Measurements from ENCODE around the gene CCDC91. TPM values are rescaled to one million over a fixed set of nuclear protein-coding genes. Genes with fewer than 3 reads are reported as not detected.
"Not testable (repeated sequence)": the region's sequence is repeated elsewhere in the genome, so short reads cannot be mapped to it uniquely, and the experiment has no call there.

Gene CCDC91
- total RNA-seq, 1 experiment from 2014 or later: 18.6 TPM

DNA sequence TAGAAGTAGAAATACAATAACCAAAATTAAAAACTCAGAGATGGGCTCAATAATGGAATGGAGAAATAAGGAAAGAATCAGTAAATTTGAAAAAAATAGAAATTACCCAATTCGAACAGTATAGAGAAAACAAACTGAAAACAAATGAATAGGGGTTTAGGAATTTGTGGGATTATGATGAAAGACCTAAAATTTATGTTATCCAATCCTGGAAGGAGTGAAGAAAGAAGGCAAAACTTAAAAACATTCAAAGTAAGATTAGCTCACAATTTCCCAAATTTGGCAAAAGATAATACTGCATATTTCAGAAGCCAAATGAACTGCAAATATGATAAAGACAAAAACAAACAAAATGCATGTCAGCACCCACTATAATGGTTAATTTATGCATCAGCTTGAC is 177.1 kb downstream of the CCDC91 start:
- no peak for DNase-seq (ENCODE audit: low spot score)

DNA sequence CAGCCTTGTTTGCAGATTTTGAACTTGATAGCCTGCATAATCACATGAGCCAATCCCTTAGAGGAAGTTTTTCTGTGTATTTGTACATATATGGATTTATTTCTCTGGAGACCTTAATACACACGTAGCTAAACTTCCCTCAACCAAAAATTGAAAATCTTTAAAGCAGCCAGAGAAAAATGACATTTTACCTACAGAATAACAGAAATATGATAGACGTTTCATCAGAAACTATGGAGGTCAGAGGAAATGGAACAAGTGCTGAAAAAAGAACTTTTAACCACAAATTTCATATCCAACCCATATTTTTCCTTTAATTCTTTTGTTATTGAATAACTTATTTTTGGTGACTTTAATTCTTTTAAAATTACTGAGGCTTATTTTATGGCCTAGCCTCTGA is 177.7 kb downstream of the CCDC91 start:
- DNase-seq (ENCODE audit: low spot score): no peak

DNA sequence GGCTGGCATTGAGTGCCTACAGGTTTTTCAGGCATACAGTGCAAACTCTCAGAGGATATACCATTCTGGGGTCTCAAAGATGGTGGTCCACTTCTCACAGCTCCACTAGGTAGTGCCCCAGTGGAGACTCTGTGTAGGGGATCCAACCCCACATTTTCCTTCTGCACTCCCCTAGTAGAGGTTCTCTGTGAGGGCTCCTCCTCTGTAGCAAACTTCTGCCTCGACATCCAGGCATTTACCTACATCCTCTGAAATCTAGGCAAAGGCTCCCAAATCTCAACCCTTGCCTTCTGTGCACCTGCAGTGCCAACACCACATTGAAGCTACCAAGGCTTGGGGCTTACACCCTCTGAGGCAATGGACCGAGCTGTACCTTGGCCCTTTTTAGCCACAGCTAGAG is 179.2 kb downstream of the CCDC91 start:
- DNase-seq (ENCODE audit: low spot score): no peak

DNA sequence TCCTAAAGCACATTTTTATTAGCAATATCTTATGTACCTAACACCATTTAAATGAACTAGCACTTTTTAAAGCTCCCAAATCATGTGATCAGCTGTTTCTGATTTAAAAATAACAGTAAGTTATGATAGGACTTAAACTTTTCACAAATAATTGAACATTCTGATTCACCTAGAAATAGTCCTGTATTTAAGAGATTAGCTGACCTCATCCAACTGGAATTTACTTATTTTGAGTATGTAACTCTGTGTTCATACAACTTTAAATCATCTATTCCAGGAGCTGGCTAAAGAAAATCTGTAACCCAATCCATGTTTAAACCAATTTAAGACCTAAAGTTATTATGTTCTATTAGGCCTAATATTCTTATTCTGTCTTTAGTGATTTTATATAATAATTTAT is 184.3 kb downstream of the CCDC91 start:
- no peak for DNase-seq (ENCODE audit: low spot score)

DNA sequence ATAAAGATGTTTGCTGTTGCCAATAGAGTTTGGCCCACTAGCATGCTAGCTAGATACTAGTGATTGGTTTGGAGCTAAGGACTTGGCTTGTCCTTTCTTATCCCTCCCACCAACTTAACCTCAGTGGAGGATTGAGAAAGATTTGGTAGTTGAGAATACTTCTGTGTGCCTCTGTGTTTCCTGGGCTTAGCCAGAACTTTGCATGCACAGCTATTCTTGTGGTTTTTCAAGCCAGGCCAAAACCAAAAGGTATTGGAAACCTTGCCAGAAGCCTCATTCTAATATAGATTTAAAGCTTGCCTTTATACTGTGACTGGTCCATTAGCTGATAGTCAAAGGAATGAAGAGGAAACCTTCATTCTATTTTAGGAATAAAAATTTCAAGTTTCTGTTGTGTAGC is 188.5 kb downstream of the CCDC91 start:
- no peak for DNase-seq (ENCODE audit: low spot score)

DNA sequence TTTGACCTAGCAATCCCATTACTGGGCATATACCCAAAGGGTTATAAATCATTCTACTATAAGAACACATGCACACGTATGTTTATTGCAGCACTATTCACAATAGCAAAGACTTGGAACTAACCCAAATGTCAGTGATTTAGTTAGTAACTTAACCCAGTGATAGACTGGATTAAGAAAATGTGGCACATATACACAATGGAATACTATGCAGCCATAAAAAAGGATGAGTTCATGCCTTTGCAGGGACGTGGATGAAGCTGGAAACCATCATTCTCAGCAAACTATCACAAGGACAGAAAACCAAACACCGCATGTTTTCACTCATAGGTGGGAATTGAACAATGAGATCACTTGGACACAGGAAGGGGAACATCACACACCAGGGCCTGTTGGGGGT is 189.5 kb downstream of the CCDC91 start:
- not testable (repeated sequence) for DNase-seq (ENCODE audit: low spot score)

DNA sequence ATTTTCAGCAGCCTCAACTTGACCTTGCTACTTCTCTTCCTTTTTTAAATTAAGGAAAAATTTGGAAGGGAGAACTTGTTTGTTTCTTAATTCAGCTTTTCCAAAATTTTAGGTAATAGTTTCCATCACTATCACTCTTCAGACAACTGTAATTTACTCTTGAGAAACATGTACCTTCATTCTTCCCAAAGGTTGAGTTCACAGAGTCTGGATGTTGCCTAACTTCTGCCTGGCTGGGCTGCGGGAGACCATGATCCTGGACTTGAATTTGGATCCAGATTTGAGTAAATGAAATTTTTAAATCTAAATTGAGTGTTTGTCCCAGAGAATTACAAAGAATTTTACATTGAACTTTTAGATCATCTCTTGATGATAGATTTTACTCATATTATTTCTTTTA is 193.1 kb downstream of the CCDC91 start:
- DNase-seq (ENCODE audit: low spot score): no peak

DNA sequence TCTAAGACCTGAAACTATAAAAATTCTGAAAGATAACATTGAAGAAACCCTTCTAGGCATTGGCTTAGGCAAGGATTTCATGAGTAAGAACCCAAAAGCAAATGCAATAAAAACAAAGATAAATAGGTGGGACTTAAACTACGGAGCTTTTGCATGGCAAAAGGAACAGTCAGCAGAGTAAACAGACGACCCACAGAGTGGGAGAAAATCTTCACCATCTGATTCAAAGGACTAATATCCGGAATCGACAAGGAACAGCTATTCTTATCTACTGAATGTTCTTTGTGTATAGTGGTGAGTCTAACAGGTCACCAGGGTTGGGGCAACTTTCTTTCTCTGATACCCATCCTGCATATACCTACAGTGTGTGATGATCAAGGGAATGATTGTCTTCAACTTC is 198.6 kb downstream of the CCDC91 start:
- no peak for DNase-seq (ENCODE audit: low spot score)

DNA sequence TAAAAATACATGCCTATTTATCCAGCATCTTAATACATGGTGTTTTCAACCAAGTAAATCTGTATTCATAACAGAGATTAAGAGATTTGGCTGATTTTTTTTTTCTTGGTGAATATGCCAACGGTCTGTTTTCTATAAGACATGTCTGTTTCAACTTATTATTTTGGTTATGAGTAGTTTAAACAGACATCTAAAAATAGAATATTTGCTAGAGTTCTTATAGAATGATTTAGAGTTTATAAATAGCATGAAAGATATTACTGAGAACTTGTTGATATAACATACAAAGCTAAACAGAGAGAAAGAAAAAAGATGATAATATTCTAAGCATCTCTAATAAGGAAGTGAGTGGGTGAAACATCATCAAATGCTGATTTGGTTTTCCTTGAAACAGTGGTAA is 199.9 kb downstream of the CCDC91 start:
- no peak for DNase-seq (ENCODE audit: low spot score)

DNA sequence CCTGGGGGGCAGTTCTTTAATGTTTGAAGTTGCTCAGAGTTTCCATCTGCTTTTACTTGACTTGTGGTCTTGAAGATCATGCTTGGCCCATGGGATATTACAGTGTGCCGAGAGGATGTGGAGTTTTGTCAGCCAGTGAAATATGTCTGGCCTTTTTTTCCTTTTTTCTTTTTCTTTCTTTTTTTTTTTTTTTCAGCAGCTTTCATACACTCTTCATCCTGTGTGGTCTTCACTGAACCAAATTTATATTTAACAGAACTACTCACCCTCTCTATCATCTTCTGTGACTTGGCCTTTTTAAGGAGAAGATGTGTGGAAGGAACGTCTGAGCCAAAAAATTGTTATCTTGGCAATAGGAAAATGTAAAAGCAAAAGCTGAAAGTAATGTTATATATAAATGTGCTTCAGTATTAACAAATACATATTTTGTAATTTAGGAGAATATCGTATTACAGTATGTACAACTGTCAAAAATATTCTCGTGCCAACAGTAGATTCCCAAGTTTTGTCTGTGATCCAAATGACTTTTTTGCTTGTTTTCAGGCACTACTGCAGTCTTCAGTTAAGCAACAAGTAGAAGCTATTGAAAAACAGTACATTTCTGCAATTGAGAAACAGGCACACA is 200.6 kb downstream of the CCDC91 start:
- DNase-seq (ENCODE audit: low spot score): no peak

DNA sequence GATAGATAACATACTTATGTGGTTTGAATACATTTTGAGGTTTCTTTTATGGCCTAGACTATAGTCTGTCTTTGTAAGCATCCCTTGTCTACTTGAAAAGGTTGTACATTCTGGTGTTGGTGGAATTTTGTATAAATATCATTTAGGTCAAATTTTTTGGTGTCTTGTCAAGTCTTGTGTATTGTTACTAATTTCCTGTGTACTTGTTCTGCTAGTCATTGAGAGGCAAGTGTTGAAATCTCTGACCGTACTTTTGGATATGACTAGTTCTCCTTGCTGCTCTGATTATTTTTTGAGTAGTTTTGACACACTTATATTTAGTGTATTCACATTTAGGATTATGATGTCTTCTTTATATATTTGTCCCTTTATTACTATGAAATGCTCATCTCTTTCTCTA is 219.6 kb downstream of the CCDC91 start:
- DNase-seq (ENCODE audit: low spot score): no peak

DNA sequence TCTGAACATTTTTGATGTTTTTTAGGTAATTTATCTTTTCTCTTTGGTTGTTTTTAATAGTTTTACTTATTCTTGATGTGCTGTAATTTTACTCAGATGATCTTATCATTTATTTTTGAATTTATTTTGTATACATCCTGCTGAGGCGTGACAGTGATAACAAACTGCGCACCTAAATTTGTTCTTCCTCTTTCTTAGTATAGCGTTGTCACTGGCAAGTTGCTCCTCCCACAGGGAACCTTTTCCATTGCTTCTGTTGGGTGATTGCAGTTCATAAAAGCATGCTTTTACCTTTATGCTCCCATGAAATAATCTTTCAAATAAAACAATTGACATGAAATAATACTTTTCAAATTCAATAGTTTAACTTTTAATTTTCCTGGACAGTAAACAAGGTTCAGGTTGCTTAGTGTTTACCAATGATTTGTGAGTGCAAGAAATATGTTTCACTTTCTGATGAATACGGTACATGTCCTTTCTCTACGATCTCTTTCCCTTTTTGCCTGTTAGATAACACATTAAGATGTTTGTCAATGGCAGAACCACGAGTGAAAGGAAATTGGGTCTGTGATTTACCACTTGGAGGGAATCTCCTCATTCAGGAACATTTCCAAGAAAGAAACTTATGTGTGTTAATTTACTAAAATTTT is 223.3 kb downstream of the CCDC91 start:
- DNase-seq (ENCODE audit: low spot score): no peak

DNA sequence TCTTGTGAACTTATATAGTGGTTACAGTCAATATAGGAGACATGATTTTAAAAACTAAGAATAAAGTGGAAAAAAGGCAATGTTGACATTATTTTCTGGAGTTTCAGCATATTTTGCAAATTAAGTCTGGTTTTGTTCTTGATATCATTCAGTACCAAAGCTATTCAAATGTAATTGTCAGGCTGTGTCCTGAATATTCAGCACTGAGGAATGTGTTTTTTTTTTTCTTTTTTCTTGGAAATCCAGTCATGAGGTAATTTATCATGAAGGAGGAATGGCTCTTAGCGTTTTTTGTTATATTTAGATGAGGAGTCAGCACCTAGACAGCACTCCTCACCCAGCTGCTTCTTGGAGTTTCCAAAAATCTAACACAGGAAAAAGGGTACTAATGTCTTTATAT is 225.5 kb downstream of the CCDC91 start:
- peak; percentile 54 for DNase-seq (ENCODE audit: low spot score)

DNA sequence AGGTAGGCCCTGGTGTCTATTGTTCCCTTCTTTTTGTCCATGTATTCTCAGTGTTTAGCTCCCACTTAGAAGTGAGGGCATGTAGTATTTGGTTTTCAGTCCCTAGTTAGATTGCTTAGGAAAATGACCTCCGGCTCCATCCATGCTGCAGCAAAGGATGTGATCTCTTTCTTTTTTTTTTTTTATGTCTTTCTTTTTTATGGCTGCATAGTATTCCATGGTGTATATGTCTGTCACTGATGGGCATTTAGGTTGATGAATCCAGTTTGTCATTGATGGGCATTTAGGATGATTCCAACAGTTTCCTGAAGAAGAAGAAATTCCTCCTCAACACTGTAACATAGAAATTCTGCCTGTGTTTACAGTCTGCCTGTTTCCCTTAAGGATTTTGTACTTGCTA is 231.1 kb downstream of the CCDC91 start:
- DNase-seq (ENCODE audit: low spot score): no peak

DNA sequence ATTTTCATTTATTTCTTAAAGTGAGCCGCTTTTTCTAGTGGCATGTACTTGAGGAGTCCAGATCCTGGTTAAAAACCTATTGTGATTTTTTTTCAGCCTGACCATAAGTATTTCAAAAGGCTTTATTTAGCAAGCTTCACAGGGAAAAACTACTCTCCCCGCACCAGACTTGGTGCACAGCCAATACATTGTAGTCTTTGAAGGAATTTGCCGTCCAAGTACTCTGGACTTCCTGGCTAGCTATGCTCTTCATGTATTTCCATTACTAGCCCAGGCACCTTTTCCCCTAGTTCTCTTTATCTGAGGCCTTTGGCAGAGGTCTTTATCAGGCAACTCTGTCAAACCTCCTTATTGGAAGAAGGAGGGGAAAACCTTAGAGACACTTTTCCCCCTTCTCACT is 234.7 kb downstream of the CCDC91 start:
- DNase-seq (ENCODE audit: low spot score): peak; percentile 10

DNA sequence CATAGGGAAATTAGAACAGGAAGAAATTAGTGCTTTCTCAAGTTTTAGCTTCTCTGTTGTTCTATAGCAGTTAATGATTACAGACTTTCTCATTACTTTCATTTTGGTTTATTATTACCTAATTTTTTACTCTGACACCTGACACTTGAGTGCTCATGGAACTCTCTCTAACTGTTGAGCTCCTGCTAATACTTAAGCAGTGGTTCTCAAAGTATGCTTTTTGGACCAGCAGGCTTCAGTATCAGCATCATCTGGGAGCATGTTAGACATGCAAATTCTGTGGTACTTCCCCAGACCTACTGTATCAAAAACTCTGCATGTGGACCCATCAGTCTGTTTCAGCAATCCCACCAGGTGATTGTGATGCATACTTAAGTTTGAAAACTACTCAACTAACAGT is 235.3 kb downstream of the CCDC91 start:
- no peak for DNase-seq (ENCODE audit: low spot score)

DNA sequence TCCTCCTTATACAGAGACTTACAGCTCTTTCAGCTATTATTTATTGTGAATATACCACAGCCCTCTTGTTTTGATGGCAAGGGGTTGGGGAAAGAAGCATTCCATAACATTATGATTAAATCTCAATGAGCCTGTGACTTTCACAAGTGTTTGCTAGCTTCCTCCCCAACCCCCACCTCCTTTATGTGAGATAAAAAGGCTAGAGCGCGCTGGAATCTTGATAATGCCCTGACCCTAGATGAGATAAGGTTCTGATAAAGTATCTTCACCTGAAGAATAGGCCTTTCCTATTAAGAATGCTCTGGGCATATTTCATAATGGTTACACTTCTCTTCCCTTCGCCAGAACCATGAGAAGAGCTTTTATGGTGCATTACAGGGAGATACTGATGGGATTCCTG is 236.8 kb downstream of the CCDC91 start:
- no peak for DNase-seq (ENCODE audit: low spot score)

DNA sequence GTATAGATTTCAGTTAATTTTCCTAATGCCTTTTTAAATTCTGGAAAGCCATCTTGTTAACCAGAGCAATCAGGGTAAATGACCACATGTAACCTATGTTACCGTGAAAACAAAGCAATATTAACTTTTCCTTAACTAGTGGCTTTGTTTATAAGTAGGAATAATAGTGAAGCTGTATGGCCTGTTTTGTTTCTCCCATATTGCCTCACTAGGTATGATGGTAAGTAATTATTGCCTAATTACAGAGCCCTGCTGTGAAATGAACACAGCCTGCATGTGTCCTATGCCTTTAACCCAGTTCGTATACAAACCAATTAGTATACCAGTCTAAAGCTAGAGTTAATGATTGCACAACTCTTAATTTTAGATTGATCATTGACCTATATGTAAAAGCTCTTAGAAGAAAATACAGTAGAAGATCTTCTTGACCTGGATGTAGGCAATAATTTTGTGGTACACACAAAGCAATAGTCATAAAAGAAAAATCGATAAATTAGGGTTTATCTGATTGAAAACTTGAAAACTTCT is 249.9 kb downstream of the CCDC91 start:
- no peak for DNase-seq (ENCODE audit: low spot score)

DNA sequence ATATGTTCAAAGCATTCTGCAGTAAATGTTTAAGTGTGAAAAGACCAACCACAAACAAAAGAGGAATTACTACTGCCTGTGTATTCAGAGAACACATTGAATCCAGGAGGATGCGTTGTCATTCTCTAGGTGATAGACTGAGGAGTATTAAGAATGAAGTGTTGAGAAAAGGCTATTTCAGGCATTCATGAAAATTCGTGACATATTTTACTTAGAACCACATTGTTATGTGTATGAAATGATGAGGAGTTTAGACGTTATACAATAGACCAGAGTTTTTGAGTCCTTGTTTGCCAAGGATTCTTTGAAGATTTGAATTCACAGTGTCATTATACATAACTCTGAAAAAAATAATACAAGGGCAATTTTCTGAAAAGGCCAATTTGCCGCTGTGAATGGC is 251.8 kb downstream of the CCDC91 start:
- no peak for DNase-seq (ENCODE audit: low spot score)

DNA sequence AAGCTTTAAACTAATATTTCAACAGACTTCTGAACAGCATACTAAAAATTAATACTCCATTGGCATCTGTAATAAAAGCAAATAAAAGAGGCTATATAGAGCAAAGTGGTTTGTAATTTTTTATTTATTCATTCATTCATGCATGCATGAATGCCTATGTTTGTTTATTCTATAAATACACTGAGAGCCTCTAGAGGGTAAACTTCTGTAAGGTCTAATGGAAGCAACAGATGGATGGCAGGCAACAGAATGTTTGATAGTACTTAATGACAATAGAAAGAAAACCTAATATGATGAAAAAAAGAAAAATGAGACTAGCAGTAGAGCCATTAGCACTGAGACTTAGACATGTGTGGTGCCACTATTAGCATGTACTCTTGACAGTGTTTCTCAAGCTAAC is 253.1 kb downstream of the CCDC91 start:
- no peak for DNase-seq (ENCODE audit: low spot score)

DNA sequence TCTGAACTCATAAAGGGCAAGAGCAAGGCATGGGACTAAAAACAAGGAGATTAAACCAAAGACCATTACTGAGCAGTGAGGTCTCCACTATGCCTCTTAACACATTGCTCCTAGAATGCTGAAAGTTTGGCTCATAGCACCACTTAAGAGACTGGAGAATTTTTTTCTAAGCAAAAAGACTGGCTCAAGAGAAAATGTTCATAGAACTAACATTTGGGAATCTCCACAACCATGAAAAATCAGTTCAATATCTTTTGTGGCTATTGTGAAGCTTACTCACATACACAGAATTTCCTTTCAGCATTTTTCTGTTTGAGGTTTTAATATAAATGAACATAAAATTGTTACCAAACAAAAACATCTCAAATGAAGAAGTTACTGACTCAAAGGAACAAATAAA is 255.8 kb downstream of the CCDC91 start:
- no peak for DNase-seq (ENCODE audit: low spot score)

DNA sequence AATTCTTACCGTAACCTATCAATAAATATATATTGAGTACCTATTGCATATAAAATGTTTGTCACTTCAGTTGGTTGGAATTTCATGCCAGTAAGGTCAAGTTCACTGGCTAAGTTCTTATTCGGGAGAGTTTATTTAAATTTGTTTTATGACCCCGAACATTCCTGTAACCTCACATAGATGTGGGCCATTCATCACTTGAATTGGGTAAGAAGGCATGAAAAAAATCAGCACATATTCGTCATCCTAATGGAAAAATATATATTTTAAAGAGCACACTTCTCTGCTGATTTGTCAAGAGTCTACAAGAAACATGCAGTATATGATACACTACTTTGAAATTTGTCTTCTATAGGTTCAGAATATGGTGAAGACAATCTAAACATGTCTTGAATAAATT is 263.4 kb downstream of the CCDC91 start:
- no peak for DNase-seq (ENCODE audit: low spot score)

DNA sequence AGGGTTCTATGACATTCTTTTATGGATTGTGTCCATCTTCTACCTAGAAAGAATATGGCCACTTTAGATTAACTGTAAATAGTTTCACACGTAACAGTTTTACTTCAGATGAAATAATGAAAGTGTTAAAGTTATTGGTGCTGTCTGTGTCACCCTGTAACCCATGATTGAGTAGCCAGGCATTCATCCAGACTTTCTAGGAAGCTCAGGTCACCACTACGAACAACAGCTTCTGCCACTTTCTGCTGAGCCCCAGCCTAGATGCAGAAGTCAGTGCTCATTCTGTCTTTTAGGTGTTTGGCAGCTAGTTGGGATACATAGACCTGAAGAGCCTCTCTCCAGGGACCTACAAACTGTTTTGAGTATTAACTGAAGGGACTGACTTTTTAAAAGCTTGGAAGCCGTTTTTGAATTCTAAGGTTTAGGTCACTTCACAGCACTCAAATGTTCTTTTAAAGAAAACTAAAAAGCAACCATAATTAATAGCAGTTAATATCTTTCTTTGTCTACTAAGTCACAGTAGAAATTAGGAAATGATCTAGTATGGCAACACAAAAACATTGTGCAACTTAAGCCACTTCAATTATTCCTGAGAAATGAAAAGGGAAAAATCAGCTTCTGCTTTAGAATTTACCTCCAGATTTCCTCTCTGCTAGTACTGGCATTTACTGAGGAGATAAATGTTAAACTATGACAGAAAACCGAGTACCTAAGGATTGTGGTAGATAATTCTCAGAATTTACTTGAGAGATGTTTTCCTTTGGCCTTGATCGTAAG is 266.9 kb downstream of the CCDC91 start:
- DNase-seq (ENCODE audit: low spot score): no peak
